H1 (cell line): ENCODE results near the gene PDK3. TPM values are rescaled to one million over a fixed set of nuclear protein-coding genes. Genes with fewer than 3 reads are reported as not detected.

Experiments used
- CTBP2 ChIP-seq: IDR thresholded peaks from 2 replicates; pipeline ENCODE4 v1.7.0; 2011; ENCODE audit warnings: borderline replicate concordance, mild to moderate bottlenecking, moderate library complexity, mixed read lengths, low read length; ENCODE audit not compliant: insufficient read depth, insufficient read length
- FOSL1 ChIP-seq: IDR thresholded peaks from 2 replicates; pipeline ENCODE4 v1.6.1; 2011; ENCODE audit warnings: mild to moderate bottlenecking, low read depth, low read length, moderate library complexity; ENCODE audit not compliant: insufficient read depth
- GABPA ChIP-seq: IDR thresholded peaks from 2 replicates; pipeline ENCODE4 v1.6.1; 2011; ENCODE audit warnings: mild to moderate bottlenecking, low read length, moderate library complexity, borderline replicate concordance; ENCODE audit not compliant: insufficient read depth
- JUN ChIP-seq: IDR thresholded peaks from 2 replicates; pipeline ENCODE4 v1.6.1; 2011; ENCODE audit warnings: low read depth, mild to moderate bottlenecking, improper control_type of control experiment, low read length
- POU5F1 ChIP-seq: IDR thresholded peaks from 2 replicates; pipeline ENCODE4 v1.6.1; 2011; ENCODE audit warnings: low read depth, mild to moderate bottlenecking, low read length, moderate library complexity
- SP4 ChIP-seq: IDR thresholded peaks from 2 replicates; pipeline ENCODE4 v1.6.1; 2012; ENCODE audit warnings: low read length, inconsistent platforms
- TAF7 ChIP-seq: optimal IDR thresholded peaks from 2 replicates; pipeline ENCODE3; 2011; ENCODE audit warnings: low read depth, mild to moderate bottlenecking, inconsistent platforms, low read length, moderate library complexity, borderline replicate concordance
- TCF12 ChIP-seq: IDR thresholded peaks from 2 replicates; pipeline ENCODE4 v1.6.1; 2011; ENCODE audit warnings: low read depth, mild to moderate bottlenecking, low read length
- polyA plus RNA-seq, 7 experiments: library from polyadenylated mRNA; depleted of rRNA in 3 of 7; stranded (reverse) in 5 of 7; unstranded in 2 of 7; fragments of >200 nt in 5 of 7; fragments of 200-250 nt in 2 of 7; gene quantifications; 1 replicate in 5 of 7; 2 replicates in 1 of 7; 4 replicates in 1 of 7; pipeline versions ENCODE4 v1.2.1 to v1.2.3, GENCODE V29; 2011 to 2013; ENCODE audit warnings: missing spikeins in 2 of 7, mixed read lengths in 2 of 7
- total RNA-seq: library from RNA; stranded (reverse); fragmentation: NEBNext Ultra II Directional; extraction: Animal tissue kit (Norgen Biotek cat#: 25700); gene quantifications from 2 replicates; pipeline ENCODE4 v1.2.1, GENCODE V29; 2021

Gene PDK3
- total and polyA plus RNA-seq, 2 of the 8 experiments (the other 6 are each of a cell fraction or from before 2014, with no cell fraction given), result 22.5 to 25.5 TPM

DNA sequence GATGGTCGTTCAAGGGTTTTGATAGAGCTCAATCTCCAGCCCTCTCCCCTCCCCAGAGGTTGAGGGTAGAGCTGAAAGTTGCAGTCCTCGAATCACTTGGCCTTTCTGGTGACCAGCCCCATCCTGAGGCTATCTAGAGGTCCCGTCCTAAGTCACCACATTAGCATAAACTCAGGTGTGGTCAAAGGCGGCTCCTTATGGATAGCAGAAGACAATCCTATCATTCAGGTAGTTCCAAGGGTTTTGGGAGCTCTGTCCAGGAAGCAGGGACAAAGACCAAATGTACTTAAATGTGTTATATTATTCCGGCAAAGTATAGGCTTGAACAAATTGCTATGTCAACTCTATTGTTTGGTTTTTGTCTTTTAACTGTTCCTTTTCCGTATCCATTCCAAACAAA is 30.6 kb downstream of the PDK3 start (continued):
- no peak for TF ChIP-seq FOSL1
- TF ChIP-seq JUN, result no peak
- TF ChIP-seq SP4, result no peak
- TF ChIP-seq TAF7, result no peak
- TF ChIP-seq GABPA, result no peak
- no peak for TF ChIP-seq TCF12
- TF ChIP-seq CTBP2, result no peak
- TF ChIP-seq POU5F1, result no peak
